SK-N-SH (cell line): Measurements from ENCODE around the gene C16orf87. TPM values are rescaled to one million over a fixed set of nuclear protein-coding genes. Genes with fewer than 3 reads are reported as not detected.

Experiments used
- CTCF ChIA-PET: fragments of 300-600, 350-600 bp; formaldehyde crosslinking; extraction: SDS; loops from one replicate; lab custom pipeline; 2021; lab: Yijun Ruan, JAX
- POLR2A ChIA-PET: fragments of 350-600 bp; sonication (Branson Sonifier 250); formaldehyde crosslinking; extraction: SDS; loops from one replicate; lab custom pipeline; 2020; ENCODE audit warnings: antibody characterized with exemption, inconsistent platforms; lab: Yijun Ruan, JAX
- DNase-seq: peaks from one replicate; pipeline ENCODE4 v3.0.0; 2012
- H2AFZ ChIP-seq: fragments of 200-600 bp; sonication (generic); 2 replicates; pipeline ENCODE4 v1.8.1; 2016; ENCODE audit warnings: antibody characterized with exemption, mild to moderate bottlenecking, low read depth
- H3F3A ChIP-seq: fragments of 200-600 bp; sonication (generic); replicated peaks from 2 replicates; pipeline ENCODE3; 2016; ENCODE audit warnings: antibody characterized with exemption, mild to moderate bottlenecking; ENCODE audit not compliant: insufficient read depth
- H3K27ac ChIP-seq, 2 experiments: fragments of 200-500 bp in 1 of 2; fragments of 200-600 bp in 1 of 2; sonication (Bioruptor generic) in 1 of 2; sonication (generic), shearing (Covaris generic) in 1 of 2; 2 replicates each; pipeline versions ENCODE4 v1.5.1 to v1.6.1; 2014 to 2016; ENCODE audit warnings: low read depth in 2 of 2, inconsistent platforms in 1 of 2, low read length in 1 of 2, mild to moderate bottlenecking in 1 of 2, mixed read lengths in 1 of 2
- H3K27me3 ChIP-seq: fragments of 200-600 bp; sonication (generic), shearing (Covaris generic); 2 replicates; pipeline ENCODE4 v1.6.1; 2016; ENCODE audit warnings: mixed run types; ENCODE audit not compliant: insufficient read depth
- H3K36me3 ChIP-seq, 2 experiments: fragments of 200-500 bp in 1 of 2; fragments of 200-600 bp in 1 of 2; sonication (Bioruptor generic) in 1 of 2; sonication (generic) in 1 of 2; replicated peaks in 1 of 2; 2 replicates each; pipeline versions ENCODE3 to v1.5.1; 2014 to 2016; ENCODE audit warnings: low read length in 1 of 2, mild to moderate bottlenecking in 1 of 2; ENCODE audit not compliant: insufficient read depth in 2 of 2, control insufficient read depth in 1 of 2
- H3K4me1 ChIP-seq, 2 experiments: fragments of 200-500 bp in 1 of 2; fragments of 200-600 bp in 1 of 2; sonication (Bioruptor generic) in 1 of 2; sonication (generic), shearing (Covaris generic) in 1 of 2; 2 replicates each; pipeline versions ENCODE4 v1.5.1 to v1.6.1; 2014 to 2016; ENCODE audit warnings: low read depth in 1 of 2, low read length in 1 of 2, mixed run types in 1 of 2; ENCODE audit not compliant: insufficient read depth in 2 of 2, control insufficient read depth in 1 of 2
- H3K4me2 ChIP-seq: fragments of 200-600 bp; sonication (generic), shearing (Covaris generic); 2 replicates; pipeline ENCODE4 v1.6.1; 2017; ENCODE audit warnings: mixed run types
- H3K4me3 ChIP-seq, 2 experiments: fragments of 200-500 bp in 1 of 2; fragments of 200-600 bp in 1 of 2; sonication (Bioruptor generic) in 1 of 2; sonication (generic), shearing (Covaris generic) in 1 of 2; 2 replicates each; pipeline versions ENCODE4 v1.5.1 to v1.8.1; 2014 to 2016; ENCODE audit warnings: low read depth in 2 of 2, inconsistent platforms in 1 of 2, low read length in 1 of 2, mild to moderate bottlenecking in 1 of 2, mixed read lengths in 1 of 2, moderate library complexity in 1 of 2
- H3K79me2 ChIP-seq: fragments of 200-600 bp; sonication (generic); 2 replicates; pipeline ENCODE4 v1.8.1; 2017; ENCODE audit warnings: mild to moderate bottlenecking; ENCODE audit not compliant: insufficient read depth
- H3K9ac ChIP-seq: fragments of 200-600 bp; sonication (generic); 2 replicates; pipeline ENCODE4 v1.6.1; 2017; ENCODE audit warnings: mixed run types
- H3K9me2 ChIP-seq: fragments of 200-600 bp; sonication (generic); 2 replicates; pipeline ENCODE4 v1.6.1; 2017; ENCODE audit warnings: mixed run types
- H3K9me3 ChIP-seq: fragments of 200-600 bp; sonication (generic); 2 replicates; pipeline ENCODE4 v1.6.1; 2017; ENCODE audit warnings: mixed run types, mild to moderate bottlenecking, moderate library complexity
- H4K20me1 ChIP-seq: fragments of 200-600 bp; sonication (generic); 2 replicates; pipeline ENCODE4 v1.6.1; 2017; ENCODE audit warnings: mild to moderate bottlenecking, mixed run types; ENCODE audit not compliant: insufficient read depth
- ELF1 ChIP-seq: IDR thresholded peaks from 2 replicates; pipeline ENCODE4 v1.4.0; 2012
- EZH2phosphoT487 ChIP-seq: fragments of 200-600 bp; sonication (generic); IDR thresholded peaks from 2 replicates; pipeline ENCODE4 v1.6.1; 2017; ENCODE audit warnings: low read depth, mixed run types, mild to moderate bottlenecking, antibody characterized with exemption, moderate library complexity, borderline replicate concordance
- FOSL2 ChIP-seq: IDR thresholded peaks from 2 replicates; pipeline ENCODE4 v1.4.0; 2012; ENCODE audit warnings: low read depth, mild to moderate bottlenecking, moderate library complexity, borderline replicate concordance
- FOXJ3 ChIP-seq: sonication (generic); formaldehyde crosslinking; IDR thresholded peaks from 2 replicates; pipeline ENCODE4 v1.5.1; 2020; ENCODE audit warnings: mild to moderate bottlenecking, missing genetic modification reagents
- FOXM1 ChIP-seq: IDR thresholded peaks from 2 replicates; pipeline ENCODE4 v1.4.0; 2012; ENCODE audit warnings: low read depth, mild to moderate bottlenecking
- GABPA ChIP-seq: IDR thresholded peaks from 2 replicates; pipeline ENCODE4 v1.4.0; 2012; ENCODE audit warnings: low read depth, mild to moderate bottlenecking
- NFIC ChIP-seq: IDR thresholded peaks from 2 replicates; pipeline ENCODE4 v1.4.0; 2012; ENCODE audit warnings: borderline replicate concordance
- POLR2AphosphoS5 ChIP-seq: IDR thresholded peaks from 2 replicates; pipeline ENCODE4 v1.6.1; 2012; ENCODE audit warnings: low read depth, low read length
- RXRA ChIP-seq: IDR thresholded peaks from 2 replicates; pipeline ENCODE4 v1.4.0; 2012; ENCODE audit warnings: low read depth, mild to moderate bottlenecking, borderline replicate concordance
- SIN3A ChIP-seq: IDR thresholded peaks from 2 replicates; pipeline ENCODE4 v1.6.1; 2012; ENCODE audit warnings: low read depth, mild to moderate bottlenecking, low read length, moderate library complexity, borderline replicate concordance
- SMC3 ChIP-seq: IDR thresholded peaks from 2 replicates; pipeline ENCODE4 v1.6.1; 2012; ENCODE audit warnings: low read depth, low read length, improper control_type of control experiment
- TEAD4 ChIP-seq: IDR thresholded peaks from 2 replicates; pipeline ENCODE4 v1.4.0; 2012; ENCODE audit warnings: mild to moderate bottlenecking, borderline replicate concordance; ENCODE audit not compliant: insufficient read depth
- WGBS: methylation state at CpG from one replicate; pipeline ENCODE4 v1.1.6; 2017; ENCODE audit warnings: low lambda C conversion rate; 5-methylcytosine and 5-hydroxymethylcytosine counted together
- polyA plus RNA-seq, 3 experiments: library from polyadenylated mRNA; depleted of rRNA; stranded (reverse); fragments of >200 nt; gene quantifications; 2 replicates each; pipeline ENCODE4 v1.2.3, GENCODE V29; 2012
- TF ChIP-seq, protein P1 (sequence below): IDR thresholded peaks from 2 replicates; pipeline ENCODE4 v1.4.0; 2012; ENCODE audit warnings: low read depth, borderline replicate concordance
- TF ChIP-seq, protein P2 (sequence below): IDR thresholded peaks from 2 replicates; pipeline ENCODE4 v1.6.1; 2012; ENCODE audit warnings: mild to moderate bottlenecking, low read depth, low read length, moderate library complexity
- TF ChIP-seq, protein P3 (sequence below): IDR thresholded peaks from 2 replicates; pipeline ENCODE4 v1.4.0; 2012; ENCODE audit warnings: low read depth
- TF ChIP-seq, protein P4 (sequence below): fragments of 150-350 bp; IDR thresholded peaks from 2 replicates; pipeline ENCODE4 v1.6.1; 2017; ENCODE audit warnings: antibody characterized with exemption, low read length, low read depth, borderline replicate concordance

C16orf87 gene
- polyA plus RNA-seq, 1 of the 3 experiments (the other 2 are of a cell fraction): 3.5 TPM

DNA sequence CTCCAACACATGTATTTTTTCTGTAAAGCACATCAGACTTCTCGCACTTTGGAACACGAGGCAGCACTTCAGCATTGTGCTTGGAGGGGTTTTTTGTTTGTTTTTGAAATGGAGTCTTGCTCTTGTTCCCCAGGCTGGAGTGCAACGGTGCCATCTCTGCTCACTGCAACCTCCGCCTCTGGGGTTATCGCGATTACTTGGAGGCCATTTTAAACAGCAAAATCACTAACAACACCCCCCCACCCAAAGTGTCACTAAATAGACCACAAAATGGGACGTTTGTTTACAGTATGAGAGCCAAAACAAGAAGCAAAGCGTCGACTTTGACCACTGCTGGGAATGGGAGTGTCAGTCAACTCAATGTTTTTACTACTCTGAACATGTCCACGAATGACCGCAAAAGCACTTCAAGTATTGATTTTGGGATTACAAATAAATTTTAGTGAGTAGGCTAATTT, 9.0 kb upstream of the C16orf87 start (continued):
- TF ChIP-seq, protein P1, sequence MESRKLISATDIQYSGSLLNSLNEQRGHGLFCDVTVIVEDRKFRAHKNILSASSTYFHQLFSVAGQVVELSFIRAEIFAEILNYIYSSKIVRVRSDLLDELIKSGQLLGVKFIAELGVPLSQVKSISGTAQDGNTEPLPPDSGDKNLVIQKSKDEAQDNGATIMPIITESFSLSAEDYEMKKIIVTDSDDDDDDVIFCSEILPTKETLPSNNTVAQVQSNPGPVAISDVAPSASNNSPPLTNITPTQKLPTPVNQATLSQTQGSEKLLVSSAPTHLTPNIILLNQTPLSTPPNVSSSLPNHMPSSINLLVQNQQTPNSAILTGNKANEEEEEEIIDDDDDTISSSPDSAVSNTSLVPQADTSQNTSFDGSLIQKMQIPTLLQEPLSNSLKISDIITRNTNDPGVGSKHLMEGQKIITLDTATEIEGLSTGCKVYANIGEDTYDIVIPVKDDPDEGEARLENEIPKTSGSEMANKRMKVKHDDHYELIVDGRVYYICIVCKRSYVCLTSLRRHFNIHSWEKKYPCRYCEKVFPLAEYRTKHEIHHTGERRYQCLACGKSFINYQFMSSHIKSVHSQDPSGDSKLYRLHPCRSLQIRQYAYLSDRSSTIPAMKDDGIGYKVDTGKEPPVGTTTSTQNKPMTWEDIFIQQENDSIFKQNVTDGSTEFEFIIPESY: no peak
- TF ChIP-seq RXRA (no peak), GABPA (no peak), ELF1 (no peak)
- TF ChIP-seq, protein P2, sequence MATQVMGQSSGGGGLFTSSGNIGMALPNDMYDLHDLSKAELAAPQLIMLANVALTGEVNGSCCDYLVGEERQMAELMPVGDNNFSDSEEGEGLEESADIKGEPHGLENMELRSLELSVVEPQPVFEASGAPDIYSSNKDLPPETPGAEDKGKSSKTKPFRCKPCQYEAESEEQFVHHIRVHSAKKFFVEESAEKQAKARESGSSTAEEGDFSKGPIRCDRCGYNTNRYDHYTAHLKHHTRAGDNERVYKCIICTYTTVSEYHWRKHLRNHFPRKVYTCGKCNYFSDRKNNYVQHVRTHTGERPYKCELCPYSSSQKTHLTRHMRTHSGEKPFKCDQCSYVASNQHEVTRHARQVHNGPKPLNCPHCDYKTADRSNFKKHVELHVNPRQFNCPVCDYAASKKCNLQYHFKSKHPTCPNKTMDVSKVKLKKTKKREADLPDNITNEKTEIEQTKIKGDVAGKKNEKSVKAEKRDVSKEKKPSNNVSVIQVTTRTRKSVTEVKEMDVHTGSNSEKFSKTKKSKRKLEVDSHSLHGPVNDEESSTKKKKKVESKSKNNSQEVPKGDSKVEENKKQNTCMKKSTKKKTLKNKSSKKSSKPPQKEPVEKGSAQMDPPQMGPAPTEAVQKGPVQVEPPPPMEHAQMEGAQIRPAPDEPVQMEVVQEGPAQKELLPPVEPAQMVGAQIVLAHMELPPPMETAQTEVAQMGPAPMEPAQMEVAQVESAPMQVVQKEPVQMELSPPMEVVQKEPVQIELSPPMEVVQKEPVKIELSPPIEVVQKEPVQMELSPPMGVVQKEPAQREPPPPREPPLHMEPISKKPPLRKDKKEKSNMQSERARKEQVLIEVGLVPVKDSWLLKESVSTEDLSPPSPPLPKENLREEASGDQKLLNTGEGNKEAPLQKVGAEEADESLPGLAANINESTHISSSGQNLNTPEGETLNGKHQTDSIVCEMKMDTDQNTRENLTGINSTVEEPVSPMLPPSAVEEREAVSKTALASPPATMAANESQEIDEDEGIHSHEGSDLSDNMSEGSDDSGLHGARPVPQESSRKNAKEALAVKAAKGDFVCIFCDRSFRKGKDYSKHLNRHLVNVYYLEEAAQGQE: no peak

DNA sequence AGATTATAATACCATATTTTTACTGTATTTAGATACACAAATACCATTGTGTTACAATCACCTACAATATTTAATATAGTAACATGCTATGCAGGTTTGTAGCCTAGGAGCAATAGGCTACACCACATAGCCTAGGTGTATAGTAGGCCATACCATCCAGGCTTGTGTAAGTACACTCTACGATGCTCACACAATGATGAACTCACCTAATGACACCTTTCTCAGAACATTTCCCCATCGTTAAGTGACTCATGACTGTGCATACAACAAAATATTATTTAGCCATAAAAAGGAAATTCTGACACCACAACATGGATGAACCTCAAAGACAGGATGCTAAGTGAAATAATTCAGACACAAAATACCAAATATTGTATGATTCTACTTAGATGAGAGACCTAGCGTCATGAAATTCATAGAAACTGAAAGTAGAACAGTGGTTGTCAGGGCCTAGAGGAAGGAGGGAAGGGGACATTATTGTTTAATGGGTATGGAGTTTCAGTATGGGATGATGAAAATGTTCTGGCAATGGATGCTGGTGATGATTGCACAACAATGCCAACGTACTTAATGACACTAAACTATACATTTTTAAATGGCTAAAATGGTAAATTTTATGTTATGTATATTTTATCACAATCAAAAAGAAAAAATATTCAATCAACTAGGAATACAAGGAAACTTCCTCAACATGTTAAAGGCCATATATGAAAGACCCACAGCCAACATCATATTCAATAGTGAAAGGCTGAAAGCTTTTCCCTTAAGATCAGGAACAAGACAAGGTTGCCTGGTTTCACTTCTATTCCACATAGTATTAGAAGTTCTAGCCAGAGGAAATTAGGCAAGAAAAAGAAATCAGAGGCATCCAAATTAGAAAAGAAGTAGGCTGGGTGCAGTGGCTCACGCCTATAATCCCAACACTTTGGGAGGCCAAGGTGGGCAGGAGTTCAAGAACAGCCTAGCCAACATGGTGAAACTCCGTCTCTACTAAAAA, 5.9 kb upstream of the C16orf87 start:
- Histone ChIP-seq H3K27me3 (no peaks in the 10 kb centered on the region), H3K9ac (no peak overlapping the region), H3K36me3 (no peaks in the 10 kb centered on the region), H2AFZ (no peak overlapping the region), H3F3A (peaks cover 3% of the 10 kb centered on the region), H3K4me2 (no peak overlapping the region), H3K4me3 (no peak overlapping the region), H4K20me1 (no peaks in the 10 kb centered on the region), H3K27ac (no peak overlapping the region), H3K9me2 (no peaks in the 10 kb centered on the region), H3K9me3 (no peaks in the 10 kb centered on the region), H3K79me2 (no peaks in the 10 kb centered on the region), H3K4me1 (0 out of 4 replicates have a peak, but pooled peaks cover 0 to 2% of the 10 kb centered on the region in 2 experiments)
- no peak for TF ChIP-seq SIN3A
- TF ChIP-seq ELF1: no peak
- no peak for TF ChIP-seq SMC3
- no peak for TF ChIP-seq FOSL2
- TF ChIP-seq, protein P1: no peak
- no peak for TF ChIP-seq TEAD4
- no peak for TF ChIP-seq EZH2phosphoT487
- no peak for TF ChIP-seq GABPA
- TF ChIP-seq POLR2AphosphoS5: no peak
- TF ChIP-seq NFIC: no peak
- no peak for TF ChIP-seq FOXJ3 (CRISPR knock-in tag)
- TF ChIP-seq, protein P3, sequence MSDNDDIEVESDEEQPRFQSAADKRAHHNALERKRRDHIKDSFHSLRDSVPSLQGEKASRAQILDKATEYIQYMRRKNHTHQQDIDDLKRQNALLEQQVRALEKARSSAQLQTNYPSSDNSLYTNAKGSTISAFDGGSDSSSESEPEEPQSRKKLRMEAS: no peak
- TF ChIP-seq, protein P4, sequence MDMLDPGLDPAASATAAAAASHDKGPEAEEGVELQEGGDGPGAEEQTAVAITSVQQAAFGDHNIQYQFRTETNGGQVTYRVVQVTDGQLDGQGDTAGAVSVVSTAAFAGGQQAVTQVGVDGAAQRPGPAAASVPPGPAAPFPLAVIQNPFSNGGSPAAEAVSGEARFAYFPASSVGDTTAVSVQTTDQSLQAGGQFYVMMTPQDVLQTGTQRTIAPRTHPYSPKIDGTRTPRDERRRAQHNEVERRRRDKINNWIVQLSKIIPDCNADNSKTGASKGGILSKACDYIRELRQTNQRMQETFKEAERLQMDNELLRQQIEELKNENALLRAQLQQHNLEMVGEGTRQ: no peak
- TF ChIP-seq FOXM1: no peak
- DNase-seq: no peak
- 83% methylated on average over 6 of the region's 6 CpGs for WGBS
- ChIA-PET POLR2A (no interaction called here), CTCF (interaction anchor here (1.3 kb wide), 1 partner anchor 72 kb away, joined by 4 read pairs; no protein-coding TSS in a partner anchor)
